RKO (cell line): ENCODE measurements around the gene MRPL4.

Experiments
- DNase-seq: peaks from one replicate; pipeline ENCODE4 v3.0.0-alpha.2; 2016; ENCODE audit warnings: low spot score

Gene MRPL4

DNA sequence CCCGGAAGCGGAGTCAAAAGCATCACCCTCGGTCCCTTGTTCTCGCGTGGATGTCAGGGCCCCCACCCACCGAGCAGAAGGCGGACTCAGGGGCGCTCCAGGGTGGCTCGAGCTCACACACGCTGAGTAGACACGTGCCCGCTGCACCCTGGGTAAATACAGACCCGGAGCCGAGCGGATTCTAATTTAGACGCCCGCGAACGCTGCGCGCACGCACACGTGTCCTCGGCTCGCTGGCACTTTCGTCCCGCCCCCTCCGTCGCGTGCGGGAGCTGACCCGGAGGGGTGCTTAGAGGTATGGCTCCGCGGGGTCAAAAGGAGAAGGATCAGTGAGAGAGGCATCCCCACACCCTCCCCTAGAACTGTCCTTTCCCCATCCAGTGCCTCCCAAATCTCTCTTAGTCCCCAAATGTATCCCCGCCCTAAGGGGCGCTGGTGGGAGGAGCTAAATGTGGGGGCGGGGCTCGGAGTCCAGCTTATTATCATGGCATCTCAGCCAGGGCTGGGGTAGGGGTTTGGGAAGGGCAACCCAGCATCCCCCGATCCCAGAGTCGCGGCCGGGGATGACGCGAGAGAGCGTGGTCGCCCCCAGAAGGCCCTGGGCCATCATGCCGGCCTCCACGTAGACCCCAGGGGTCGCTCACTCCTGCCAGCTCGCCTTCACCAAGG, 37.3 kb downstream of the MRPL4 start:
- DNase-seq: peak; percentile 87

DNA sequence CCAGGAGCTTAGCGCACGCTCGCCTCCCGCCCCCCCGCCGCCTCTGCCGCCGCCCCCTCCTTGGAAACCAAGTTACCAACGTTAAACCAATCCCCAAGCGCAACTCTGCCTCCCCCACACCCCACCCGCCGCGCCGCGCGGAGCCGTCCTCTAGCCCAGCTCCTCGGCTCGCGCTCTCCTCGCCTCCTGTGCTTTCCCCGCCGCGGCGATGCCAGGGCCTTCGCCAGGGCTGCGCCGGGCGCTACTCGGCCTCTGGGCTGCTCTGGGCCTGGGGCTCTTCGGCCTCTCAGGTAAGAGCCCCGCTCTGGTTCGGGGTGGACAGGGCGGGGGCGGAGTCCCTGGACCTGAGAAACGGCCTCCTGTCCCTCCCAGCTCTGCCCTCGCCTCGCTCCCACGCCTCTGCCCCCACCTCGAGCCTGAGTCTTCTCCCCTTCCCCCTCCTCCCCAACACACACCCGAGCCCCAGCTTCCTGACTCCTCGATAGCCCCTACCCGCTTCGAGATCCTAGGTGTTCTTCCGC, 37.9 kb downstream of the MRPL4 start, which contains the start of gene ICAM5:
ICAM5 (plus strand) TSS at position 117 of the 521 bp plus-strand sequence; CDS start at position 209, 92 bp downstream.
- DNase-seq: no peak

DNA sequence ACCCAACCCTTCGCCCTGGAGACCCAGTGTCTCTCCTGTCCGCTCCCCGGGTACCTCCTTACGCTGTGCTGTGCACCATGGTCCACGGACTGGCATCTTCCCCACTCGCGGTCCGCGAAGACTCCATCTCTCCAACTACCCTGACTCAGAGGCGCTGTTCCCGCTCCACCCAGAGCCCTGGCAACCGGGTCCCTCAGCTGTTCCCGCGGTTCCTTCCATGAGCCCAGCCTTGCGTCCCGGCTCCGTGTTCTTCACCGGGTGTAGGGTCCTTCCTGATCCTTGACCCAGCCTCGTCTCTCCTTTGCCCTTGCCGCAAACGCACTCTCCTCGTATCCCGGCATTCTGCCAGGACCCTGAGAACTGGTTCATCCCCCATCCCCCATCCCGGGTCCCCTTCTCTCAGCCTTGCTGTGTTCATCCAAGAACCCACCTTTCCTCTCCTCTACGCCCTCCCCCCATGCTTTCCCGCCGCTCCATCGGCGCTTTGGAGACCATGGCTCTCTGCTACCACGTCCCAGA, 38.4 kb downstream of the MRPL4 start:
- DNase-seq: no peak

DNA sequence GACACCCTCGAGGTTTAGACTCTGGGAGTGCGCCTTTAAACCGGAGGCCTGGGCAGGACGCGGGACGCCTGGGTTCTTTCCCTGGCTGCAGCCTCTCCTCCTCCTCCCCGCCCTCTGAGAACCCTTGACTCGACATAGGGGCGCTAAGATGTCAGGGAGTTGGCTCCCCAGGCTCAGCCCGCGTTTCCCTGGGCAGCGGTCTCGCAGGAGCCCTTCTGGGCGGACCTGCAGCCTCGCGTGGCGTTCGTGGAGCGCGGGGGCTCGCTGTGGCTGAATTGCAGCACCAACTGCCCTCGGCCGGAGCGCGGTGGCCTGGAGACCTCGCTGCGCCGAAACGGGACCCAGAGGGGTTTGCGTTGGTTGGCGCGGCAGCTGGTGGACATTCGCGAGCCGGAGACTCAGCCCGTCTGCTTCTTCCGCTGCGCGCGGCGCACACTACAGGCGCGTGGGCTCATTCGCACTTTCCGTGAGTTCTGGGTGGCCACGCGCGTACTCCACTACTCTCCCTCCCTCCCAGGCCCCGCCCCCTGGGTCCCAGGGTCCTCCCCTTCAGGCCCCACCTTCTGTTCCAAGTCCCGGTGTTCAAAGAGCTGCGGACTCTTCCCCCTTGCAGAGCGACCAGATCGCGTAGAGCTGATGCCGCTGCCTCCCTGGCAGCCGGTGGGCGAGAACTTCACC, 39.0 kb downstream of the MRPL4 start:
- DNase-seq: no peak

DNA sequence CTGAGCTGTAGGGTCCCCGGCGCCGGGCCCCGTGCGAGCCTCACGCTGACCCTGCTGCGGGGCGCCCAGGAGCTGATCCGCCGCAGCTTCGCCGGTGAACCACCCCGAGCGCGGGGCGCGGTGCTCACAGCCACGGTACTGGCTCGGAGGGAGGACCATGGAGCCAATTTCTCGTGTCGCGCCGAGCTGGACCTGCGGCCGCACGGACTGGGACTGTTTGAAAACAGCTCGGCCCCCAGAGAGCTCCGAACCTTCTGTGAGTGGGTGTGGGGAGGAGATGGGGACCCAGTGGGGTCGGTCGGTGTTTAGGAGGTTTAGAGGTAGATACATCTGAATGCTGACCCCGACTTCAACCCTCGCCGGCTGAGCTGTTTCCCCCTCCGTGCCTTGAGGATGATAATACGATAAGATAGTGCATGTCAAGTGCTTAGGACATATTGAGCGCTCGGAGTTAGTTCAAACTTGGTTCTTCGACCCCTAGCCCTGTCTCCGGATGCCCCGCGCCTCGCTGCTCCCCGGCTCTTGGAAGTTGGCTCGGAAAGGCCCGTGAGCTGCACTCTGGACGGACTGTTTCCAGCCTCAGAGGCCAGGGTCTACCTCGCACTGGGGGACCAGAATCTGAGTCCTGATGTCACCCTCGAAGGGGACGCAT, 39.7 kb downstream of the MRPL4 start:
- DNase-seq: no peak

DNA sequence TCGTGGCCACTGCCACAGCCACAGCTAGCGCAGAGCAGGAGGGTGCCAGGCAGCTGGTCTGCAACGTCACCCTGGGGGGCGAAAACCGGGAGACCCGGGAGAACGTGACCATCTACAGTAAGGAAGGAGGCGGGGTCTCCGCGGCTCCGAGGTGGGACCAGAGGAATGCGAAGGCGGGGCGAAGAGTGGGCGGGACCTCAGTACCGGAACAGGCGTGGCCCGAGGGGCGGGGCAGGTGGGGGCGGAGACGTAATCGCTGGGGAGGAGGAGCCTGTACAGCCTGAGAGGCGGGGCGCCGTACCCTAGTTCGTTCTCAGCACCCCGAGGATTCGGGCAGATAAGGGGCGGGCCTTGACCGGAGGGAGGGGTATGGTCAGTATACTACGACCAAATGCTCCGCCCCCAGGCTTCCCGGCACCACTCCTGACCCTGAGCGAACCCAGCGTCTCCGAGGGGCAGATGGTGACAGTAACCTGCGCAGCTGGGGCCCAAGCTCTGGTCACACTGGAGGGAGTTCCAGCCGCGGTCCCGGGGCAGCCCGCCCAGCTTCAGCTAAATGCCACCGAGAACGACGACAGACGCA, 40.3 kb downstream of the MRPL4 start:
- no peak for DNase-seq

DNA sequence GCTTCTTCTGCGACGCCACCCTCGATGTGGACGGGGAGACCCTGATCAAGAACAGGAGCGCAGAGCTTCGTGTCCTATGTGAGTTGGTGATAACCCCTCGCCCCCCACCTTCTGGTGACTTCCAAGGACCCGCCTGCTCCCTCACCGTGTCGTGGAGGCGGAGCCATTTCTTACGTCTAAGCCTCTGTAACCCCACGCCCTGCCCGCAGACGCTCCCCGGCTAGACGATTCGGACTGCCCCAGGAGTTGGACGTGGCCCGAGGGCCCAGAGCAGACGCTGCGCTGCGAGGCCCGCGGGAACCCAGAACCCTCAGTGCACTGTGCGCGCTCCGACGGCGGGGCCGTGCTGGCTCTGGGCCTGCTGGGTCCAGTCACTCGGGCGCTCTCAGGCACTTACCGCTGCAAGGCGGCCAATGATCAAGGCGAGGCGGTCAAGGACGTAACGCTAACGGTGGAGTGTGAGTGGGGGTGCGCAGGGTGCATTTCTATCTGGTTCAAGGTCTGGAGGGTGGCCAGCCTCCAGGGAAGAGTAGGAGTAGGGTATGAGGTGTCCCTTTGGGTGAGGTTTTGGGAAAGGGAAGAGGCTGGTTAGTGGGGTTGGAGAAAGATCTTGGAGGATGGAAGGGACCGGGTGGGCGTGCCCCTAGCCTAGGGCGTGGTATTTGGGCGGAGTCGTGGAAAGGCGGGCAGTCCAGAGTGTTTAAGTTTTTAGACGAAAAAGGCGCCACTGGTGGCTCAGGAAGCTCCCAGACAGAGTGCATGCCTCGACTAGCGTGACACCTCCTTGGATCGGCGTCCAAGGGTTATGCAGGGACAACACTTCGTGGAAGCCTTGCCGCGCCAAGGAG, 41.0 kb downstream of the MRPL4 start:
- no peak for DNase-seq

DNA sequence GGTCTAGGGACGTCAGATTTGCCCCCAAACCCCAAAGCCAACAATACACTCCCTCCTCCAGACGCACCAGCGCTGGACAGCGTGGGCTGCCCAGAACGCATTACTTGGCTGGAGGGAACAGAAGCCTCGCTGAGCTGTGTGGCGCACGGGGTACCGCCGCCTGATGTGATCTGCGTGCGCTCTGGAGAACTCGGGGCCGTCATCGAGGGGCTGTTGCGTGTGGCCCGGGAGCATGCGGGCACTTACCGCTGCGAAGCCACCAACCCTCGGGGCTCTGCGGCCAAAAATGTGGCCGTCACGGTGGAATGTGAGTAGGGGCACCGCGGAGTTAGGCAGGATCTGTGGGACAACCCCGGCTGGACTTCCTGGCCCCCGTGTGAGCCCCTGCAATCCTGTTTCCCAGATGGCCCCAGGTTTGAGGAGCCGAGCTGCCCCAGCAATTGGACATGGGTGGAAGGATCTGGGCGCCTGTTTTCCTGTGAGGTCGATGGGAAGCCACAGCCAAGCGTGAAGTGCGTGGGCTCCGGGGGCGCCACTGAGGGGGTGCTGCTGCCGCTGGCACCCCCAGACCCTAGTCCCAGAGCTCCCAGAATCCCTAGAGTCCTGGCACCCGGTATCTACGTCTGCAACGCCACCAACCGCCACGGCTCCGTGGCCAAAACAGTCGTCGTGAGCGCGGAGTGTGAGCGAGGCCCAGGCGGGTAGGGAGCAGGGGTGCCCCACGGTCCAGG, 41.8 kb downstream of the MRPL4 start:
- DNase-seq: no peak

DNA sequence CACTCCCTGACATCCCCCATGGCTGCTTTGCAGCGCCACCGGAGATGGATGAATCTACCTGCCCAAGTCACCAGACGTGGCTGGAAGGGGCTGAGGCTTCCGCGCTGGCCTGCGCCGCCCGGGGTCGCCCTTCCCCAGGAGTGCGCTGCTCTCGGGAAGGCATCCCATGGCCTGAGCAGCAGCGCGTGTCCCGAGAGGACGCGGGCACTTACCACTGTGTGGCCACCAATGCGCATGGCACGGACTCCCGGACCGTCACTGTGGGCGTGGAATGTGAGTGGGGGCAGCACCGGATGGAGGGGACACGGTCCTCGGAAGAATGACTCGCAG, 42.3 kb downstream of the MRPL4 start:
- DNase-seq: no peak

DNA sequence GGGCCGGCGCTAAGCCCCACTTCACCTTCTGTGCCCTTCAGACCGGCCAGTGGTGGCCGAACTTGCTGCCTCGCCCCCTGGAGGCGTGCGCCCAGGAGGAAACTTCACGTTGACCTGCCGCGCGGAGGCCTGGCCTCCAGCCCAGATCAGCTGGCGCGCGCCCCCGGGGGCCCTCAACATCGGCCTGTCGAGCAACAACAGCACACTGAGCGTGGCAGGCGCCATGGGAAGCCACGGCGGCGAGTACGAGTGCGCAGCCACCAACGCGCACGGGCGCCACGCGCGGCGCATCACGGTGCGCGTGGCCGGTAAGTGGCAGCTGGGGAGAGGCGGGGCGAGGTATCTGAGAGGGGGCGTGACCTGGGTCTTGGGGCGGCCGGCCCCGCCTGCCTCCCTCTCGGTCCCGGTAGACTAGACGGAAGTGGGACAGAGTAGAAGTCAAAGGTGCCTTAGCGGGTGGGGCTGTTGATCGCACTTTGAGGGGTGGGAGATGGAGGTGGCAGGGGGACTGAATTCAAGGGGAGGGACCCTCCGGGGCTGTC, 43.4 kb downstream of the MRPL4 start:
- DNase-seq: no peak

DNA sequence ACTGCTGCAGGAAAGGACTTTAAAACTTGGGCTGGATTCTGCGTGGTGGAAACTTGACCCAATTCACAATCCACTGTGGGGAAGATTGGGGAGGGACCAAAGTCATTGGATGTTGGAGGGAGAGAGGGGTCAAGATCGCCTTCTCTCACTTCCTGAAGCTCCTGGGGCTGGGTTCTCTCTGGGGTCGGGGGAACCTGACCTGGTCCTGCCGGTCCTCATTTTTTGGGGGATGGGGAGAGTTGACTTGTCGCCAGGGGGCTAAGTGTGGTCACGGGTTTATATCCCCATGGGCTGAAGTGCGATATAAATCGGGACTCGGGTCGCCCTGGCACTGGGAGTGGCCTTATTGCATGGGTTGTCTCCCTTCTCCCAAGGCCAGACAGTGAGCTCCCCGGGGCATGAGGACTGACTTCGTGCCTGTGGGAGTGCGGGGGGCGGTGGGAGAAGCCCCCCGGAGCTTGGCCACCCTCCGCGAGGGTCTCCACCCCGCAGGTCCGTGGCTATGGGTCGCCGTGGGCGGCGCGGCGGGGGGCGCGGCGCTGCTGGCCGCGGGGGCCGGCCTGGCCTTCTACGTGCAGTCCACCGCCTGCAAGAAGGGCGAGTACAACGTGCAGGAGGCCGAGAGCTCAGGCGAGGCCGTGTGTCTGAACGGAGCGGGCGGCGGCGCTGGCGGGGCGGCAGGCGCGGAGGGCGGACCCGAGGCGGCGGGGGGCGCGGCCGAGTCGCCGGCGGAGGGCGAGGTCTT, 44.0 kb downstream of the MRPL4 start:
- no peak for DNase-seq

DNA sequence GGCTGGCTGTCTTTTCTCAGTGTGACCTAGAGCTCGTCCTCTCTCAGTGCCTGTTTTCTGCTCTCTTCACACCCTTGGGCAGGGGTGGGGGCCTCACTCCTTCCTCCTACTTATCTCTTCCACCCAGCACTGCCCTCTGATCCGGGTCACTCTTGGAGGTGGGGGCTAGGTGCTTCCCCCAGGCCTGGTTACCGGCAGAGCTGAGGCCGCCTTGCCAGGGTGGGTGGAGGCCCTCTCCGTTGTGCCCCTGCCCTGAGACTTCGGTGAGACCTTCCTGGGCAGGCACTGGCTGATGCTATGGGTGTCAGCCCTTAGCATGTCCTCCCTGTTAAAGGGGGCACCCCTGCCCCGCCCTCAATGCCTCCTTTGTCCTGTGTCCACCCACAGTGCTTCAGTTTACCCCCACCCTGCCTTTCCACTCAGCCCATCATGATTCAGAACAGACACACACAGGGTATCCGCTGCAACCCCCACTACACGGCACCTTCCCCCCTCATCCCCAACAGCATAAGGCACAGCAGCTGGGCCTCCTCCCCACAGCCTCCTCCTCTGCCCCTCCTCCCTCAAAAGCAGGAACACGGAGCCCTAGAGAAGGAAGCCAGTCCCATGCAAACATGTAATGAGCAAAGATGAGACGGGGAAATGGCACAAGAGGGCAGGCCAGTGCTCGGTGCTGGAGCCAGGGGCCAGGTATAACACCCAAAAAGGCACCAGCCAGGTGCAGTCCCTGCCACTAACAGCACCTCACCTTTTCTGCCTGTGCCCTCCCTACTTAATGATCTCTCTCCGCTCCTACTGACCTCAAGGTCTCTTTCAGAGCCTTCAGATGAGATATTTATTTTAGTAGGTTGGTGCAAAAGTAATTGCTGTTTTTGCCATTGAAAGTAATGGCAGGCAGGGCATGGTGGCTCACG, 47.8 kb downstream of the MRPL4 start:
- no peak for DNase-seq

DNA sequence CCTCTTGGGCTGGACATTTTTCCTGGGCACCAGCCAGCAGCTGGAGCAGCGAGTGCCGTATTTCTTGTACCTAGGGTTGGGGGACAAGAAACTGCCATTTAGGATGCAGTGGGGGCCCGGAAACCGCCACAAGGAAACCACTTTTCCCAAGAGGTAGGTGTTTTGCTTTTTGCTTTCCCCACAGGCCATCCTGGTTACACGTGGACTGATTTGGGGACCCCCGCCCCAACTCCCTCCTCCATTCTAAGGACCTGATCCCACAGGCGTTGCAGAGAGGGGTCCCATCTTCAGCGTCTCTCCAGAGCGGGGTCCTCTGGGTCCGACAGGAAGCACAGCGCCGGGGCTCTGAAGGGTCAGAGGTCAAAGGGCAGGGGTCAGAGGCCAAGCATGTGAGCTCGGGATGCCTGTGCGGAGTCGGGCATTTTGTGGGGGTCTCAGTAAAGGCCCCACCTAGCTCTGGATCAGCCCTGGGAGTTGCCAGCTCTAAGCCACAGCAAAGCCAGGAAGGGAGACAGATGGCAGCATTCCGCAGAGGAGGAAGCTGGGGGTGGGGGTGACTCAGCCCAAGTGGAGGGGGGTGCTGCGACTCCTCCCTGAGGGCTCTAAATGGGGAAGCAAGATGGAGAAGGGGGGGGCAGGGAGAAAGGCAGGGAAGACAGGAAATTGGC, 53.3 kb downstream of the MRPL4 start:
- peak; percentile 62 for DNase-seq

DNA sequence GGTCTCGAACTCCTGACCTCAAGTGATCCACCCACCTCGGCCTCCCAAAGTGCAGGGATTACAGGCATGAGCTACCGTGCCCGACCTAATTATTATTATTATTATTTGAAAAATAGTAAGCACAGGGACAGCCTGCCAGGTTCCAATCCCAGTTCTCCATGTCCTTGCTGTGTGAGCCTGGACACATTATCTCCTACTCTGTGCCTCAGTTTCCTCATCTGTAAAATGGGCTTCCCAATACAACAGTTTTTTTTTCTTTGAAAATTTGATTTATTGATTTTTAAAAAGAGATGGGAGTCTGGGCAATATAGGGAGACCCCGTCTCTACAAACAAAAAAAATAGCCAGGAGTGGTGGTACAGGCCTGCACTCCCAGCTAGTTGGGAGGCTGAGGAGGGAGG, 54.3 kb downstream of the MRPL4 start:
- no peak for DNase-seq

DNA sequence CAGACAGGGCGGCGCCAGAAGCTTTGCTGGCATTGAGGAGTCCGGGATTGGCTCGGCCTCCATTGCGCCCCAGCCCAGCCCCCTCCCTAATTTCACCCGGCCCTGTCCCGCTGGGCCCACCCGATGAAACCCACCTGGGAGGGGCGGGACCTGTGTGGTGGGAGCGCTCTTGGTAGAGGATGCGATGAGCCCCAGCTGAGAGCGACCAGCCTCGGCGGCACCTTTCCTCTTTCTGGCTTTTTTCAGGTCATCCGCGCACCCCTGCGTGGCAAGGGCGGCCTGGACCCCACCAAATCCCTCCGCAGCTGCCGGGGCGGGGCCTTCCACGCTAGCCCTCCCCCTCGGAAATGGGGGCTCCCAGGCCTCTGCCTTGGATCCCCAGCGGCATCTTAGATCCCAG, 57.4 kb downstream of the MRPL4 start, which contains the start of gene ZGLP1:
ZGLP1 (minus strand) TSS at position 393 of the 400 bp plus-strand sequence.
- DNase-seq: no peak
